ENCODE data around the gene TTC16.

GRCh38 chr9:127741831-127742434 is 26.1 kb downstream of the TTC16 start:
- TF ChIP-seq CTCF (IDR thresholded peaks at IDR 0.05; ENCODE audit: poor library complexity), result no peak
- no peak for TF ChIP-seq EZH2 (IDR thresholded peaks at IDR 0.05; ENCODE audit: borderline replicate concordance)

Measured in hepatocyte (in vitro differentiated cells).